HAP-1 (cell line): ENCODE measurements around the gene SGSH.

Source experiments
- DNase-seq, 2 experiments: peaks; one replicate each; pipeline ENCODE4 v3.0.0-alpha.2; 2016 to 2020; ENCODE audit warnings: low spot score in 2 of 2
- H3K27me3 ChIP-seq: fragments of 250-450 bp; sonication (Bioruptor Pico); 2 replicates; pipeline ENCODE4 v1.5.1; 2020; ENCODE audit warnings: low read depth, mild to moderate bottlenecking, moderate library complexity
- H3K36me3 ChIP-seq: fragments of 250-450 bp; sonication (Bioruptor Pico); replicated peaks from 2 replicates; pipeline ENCODE4 v1.5.1; 2020; ENCODE audit warnings: mild to moderate bottlenecking
- H3K4me1 ChIP-seq: fragments of 250-450 bp; sonication (Bioruptor Pico); 2 replicates; pipeline ENCODE4 v1.5.1; 2020; ENCODE audit warnings: mild to moderate bottlenecking
- H3K4me3 ChIP-seq: fragments of 250-450 bp; sonication (Bioruptor Pico); 2 replicates; pipeline ENCODE4 v1.5.1; 2020; ENCODE audit warnings: mild to moderate bottlenecking, moderate library complexity
- H3K9me3 ChIP-seq: fragments of 250-450 bp; sonication (Bioruptor Pico); 2 replicates; pipeline ENCODE4 v1.5.1; 2020; ENCODE audit warnings: mild to moderate bottlenecking, moderate library complexity
- in situ Hi-C: fragments of 300-500 bp; cut with MboI; formaldehyde crosslinking; loops from 3 replicates; pipeline ENCODE4 v1.14.3; 2020; ENCODE audit warnings: low sequenced_read_pairs, inconsistent platforms, mixed read lengths

The SGSH gene

DNA sequence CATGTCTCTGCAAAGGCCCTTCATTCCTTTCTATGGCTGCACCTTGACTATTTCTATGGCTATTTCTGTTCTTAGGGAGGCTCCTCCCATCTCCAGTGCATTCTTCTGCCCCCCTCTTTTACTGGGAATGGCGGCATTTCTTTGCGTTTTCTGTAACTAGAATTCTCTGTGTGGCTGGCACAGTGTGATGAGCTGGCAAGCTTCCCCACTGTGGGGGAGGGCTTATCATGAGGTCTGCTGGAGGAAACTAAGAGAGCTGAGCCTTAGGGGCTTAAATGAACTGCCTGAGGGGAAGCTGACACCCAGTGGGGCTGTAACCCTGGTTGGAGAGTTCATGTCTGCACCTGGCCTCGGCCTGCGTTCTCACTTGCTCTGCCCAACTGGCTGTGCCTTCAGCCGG lies 51.8 kb downstream of the SGSH start:
- Histone ChIP-seq H3K4me3 (no peak overlapping the region), H3K36me3 (no peaks in the 10 kb centered on the region), H3K27me3 (no peaks in the 10 kb centered on the region), H3K4me1 (no peaks in the 10 kb centered on the region), H3K9me3 (no peaks in the 10 kb centered on the region)
- in situ Hi-C loops: no loop called here
- DNase-seq: no peak

GRCh38 chr17:80166446-80166845 lies 53.7 kb downstream of the SGSH start:
- Histone ChIP-seq H3K4me3 (no peak overlapping the region), H3K9me3 (no peaks in the 10 kb centered on the region), H3K4me1 (no peaks in the 10 kb centered on the region), H3K27me3 (no peaks in the 10 kb centered on the region), H3K36me3 (no peaks in the 10 kb centered on the region)
- DNase-seq: no peak
- in situ Hi-C loops: no loop called here

DNA sequence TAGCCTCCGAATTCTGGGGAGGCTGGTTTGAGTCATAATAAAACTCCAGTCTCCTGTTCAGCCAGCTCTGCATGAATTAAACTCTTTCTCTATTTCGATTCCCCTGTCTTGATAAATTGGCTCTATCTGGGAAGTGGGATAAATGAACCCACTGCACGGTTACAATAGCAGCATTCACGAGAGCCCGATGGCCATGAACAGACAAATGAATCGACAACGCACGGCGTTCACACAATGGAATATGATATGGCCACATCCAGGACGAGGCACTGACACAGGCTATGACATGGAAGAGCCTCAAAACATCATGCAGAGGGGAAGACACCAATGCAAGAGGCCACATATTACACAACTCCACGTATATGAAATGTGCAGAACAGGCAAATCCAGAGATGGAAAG lies 55.9 kb downstream of the SGSH start:
- Histone ChIP-seq H3K9me3 (no peaks in the 10 kb centered on the region), H3K4me1 (peaks cover 8% of the 10 kb centered on the region; the same call in 1 of the 2 replicates), H3K4me3 (no peak overlapping the region), H3K36me3 (no peaks in the 10 kb centered on the region), H3K27me3 (no peaks in the 10 kb centered on the region)
- in situ Hi-C loops: no loop called here
- no peak for DNase-seq

DNA sequence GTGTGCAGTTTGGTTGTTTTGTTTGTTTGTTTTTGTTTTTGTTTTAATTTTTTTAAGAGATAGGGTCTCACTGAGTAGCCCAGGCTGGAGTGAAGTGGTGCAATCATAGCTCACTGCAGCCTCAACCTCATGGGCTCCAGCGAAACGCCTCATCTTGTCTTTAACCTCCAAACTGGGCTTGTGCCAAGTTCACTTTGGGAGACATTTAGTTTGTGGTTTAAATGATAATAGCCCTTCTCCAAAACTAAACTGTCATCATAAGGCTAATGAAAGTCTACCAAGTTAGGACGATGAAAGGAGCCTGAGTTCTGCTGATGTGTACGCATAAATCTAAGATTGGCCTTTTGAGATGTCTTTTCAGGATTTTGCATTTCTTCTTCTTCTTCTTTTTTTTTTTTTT lies 56.8 kb downstream of the SGSH start:
- Histone ChIP-seq H3K9me3 (no peaks in the 10 kb centered on the region), H3K36me3 (no peaks in the 10 kb centered on the region), H3K27me3 (no peaks in the 10 kb centered on the region), H3K4me3 (no peak overlapping the region), H3K4me1 (peaks cover 9% of the 10 kb centered on the region; the same call in 1 of the 2 replicates)
- in situ Hi-C loops: no loop called here
- DNase-seq: peak in 1 of 2 experiments; percentile 19

- Histone ChIP-seq H3K9me3 (peaks cover 9% of the 10 kb centered on the region), H3K36me3 (no peaks in the 10 kb centered on the region), H3K4me1 (peaks cover 9% of the 10 kb centered on the region; the same call in 1 of the 2 replicates), H3K27me3 (no peaks in the 10 kb centered on the region), H3K4me3 (no peak overlapping the region)
- DNase-seq: no peak
- in situ Hi-C loops: no loop called here
These were observed 59.6 kb downstream of the SGSH start for GRCh38 chr17:80160536-80160935.
